Measurements from ENCODE around the gene PAPPA2.

Gene PAPPA2

GRCh38 chr1:176894450-176894849, 431.5 kb downstream of the PAPPA2 start:
- no peak overlapping the region for H3K4me3 ChIP-seq (ENCODE audit: low read depth, low read length)

More at GRCh38 chr1:176894450-176894849, 431.5 kb downstream of the PAPPA2 start:
- TF ChIP-seq CTCF (IDR thresholded peaks at IDR 0.05; ENCODE audit: low read depth, low read length): no peak
